Measurements from ENCODE around the gene RBP2. TPM values are rescaled to one million over a fixed set of nuclear protein-coding genes. Genes with fewer than 3 reads are reported as not detected.
"Not testable (repeated sequence)": the region's sequence is repeated elsewhere in the genome, so short reads cannot be mapped to it uniquely, and the experiment has no call there.

The RBP2 gene
- total RNA-seq, 1 donor from 2014 or later, result not detected

GRCh38 chr3:139421040-139421439, 55.3 kb downstream of the RBP2 start:
- DNase-seq (ENCODE audit: low spot score, unreplicated experiment), result no peak
- Mint-ChIP-seq H3K4me3 (ENCODE audit: low read depth) (no peak overlapping the region), H3K9me3 (ENCODE audit: low read depth) (peaks cover 11% of the 10 kb centered on the region), H3K36me3 (ENCODE audit: insufficient read depth) (peaks cover 10% of the 10 kb centered on the region), H3K4me1 (ENCODE audit: low read depth) (no peaks in the 10 kb centered on the region), H3K27ac (no peak overlapping the region), H3K27me3 (no peaks in the 10 kb centered on the region)
- TF ChIP-seq, protein P1, sequence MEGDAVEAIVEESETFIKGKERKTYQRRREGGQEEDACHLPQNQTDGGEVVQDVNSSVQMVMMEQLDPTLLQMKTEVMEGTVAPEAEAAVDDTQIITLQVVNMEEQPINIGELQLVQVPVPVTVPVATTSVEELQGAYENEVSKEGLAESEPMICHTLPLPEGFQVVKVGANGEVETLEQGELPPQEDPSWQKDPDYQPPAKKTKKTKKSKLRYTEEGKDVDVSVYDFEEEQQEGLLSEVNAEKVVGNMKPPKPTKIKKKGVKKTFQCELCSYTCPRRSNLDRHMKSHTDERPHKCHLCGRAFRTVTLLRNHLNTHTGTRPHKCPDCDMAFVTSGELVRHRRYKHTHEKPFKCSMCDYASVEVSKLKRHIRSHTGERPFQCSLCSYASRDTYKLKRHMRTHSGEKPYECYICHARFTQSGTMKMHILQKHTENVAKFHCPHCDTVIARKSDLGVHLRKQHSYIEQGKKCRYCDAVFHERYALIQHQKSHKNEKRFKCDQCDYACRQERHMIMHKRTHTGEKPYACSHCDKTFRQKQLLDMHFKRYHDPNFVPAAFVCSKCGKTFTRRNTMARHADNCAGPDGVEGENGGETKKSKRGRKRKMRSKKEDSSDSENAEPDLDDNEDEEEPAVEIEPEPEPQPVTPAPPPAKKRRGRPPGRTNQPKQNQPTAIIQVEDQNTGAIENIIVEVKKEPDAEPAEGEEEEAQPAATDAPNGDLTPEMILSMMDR (IDR thresholded peaks at IDR 0.05; ENCODE audit: unreplicated experiment), result no peak

GRCh38 chr3:139418144-139418543, 58.2 kb downstream of the RBP2 start:
- no peak overlapping the region for H3K4me3 Mint-ChIP-seq (ENCODE audit: low read depth)
- TF ChIP-seq, protein P1 (IDR thresholded peaks at IDR 0.05; ENCODE audit: unreplicated experiment), result no peak
- peaks cover 24% of the 10 kb centered on the region for H3K36me3 Mint-ChIP-seq (ENCODE audit: insufficient read depth)
- DNase-seq (ENCODE audit: low spot score, unreplicated experiment), result no peak
- peaks cover 33% of the 10 kb centered on the region for H3K9me3 Mint-ChIP-seq (ENCODE audit: low read depth)
- H3K27me3 Mint-ChIP-seq, result no peaks in the 10 kb centered on the region
- H3K4me1 Mint-ChIP-seq (ENCODE audit: low read depth), result no peaks in the 10 kb centered on the region
- H3K27ac Mint-ChIP-seq, result no peak overlapping the region

DNA sequence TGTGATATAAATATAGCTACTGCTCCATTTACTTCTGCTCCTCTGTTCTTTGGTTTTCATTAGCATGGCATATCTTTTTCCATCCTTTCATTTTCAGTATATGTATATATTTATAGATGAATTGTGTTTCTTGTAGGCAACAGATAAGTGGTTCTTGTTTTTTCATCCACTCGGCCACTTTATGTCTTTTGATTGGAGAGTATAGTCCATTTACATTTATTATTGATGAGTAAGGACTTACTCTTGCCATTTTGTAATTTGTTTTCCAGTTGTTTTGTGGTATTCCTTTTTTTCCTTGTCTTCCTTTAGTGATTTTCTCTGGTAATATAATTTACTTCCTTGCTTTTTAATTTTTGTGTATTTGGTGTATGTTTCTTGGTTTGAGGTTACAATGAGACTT, 60.0 kb downstream of the RBP2 start:
- Mint-ChIP-seq H3K9me3 (ENCODE audit: low read depth) (peaks cover 47% of the 10 kb centered on the region), H3K36me3 (ENCODE audit: insufficient read depth) (peaks cover 26% of the 10 kb centered on the region)

DNA sequence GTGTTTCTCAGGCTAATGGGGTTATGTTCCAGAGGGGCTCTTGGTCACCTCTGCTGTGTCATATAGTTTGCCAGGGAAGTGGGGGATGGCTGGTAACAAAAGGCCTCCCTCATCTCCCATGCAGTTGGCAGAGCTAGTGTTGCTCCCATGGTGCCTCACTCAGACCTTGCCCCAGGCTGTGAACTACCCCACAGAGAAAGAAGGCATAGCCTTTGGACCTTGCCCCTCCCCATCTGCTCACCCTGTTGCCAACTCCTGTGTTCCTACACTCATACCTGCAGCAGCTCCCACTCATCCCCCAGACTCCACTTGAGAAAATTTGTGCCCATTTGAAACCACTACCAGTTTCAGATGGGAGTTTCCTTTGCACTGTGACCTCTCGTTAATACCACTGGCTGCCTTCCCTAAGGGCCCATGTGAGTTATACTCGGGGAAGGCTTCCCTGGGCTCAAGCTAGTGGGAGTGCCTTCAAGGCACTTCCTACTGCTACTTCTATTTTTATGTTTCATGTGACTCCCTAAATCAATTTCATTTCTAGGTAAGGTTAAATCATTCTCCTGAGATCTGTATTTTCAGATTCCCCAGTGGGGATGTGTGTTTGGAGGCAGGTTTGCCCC, 61.6 kb downstream of the RBP2 start:
- H3K4me3 Mint-ChIP-seq (ENCODE audit: low read depth), result no peak overlapping the region
- H3K27ac Mint-ChIP-seq, result peak overlapping the region; percentile 76
- H3K4me1 Mint-ChIP-seq (ENCODE audit: low read depth), result no peaks in the 10 kb centered on the region
- TF ChIP-seq, protein P1 (IDR thresholded peaks at IDR 0.05; ENCODE audit: unreplicated experiment), result no peak
- peaks cover 58% of the 10 kb centered on the region for H3K9me3 Mint-ChIP-seq (ENCODE audit: low read depth)
- peaks cover 29% of the 10 kb centered on the region for H3K36me3 Mint-ChIP-seq (ENCODE audit: insufficient read depth)
- no peak for DNase-seq (ENCODE audit: low spot score, unreplicated experiment)
- H3K27me3 Mint-ChIP-seq, result no peaks in the 10 kb centered on the region

More for the DNA sequence above, 60.0 kb downstream of the RBP2 start:
- H3K4me3 Mint-ChIP-seq (ENCODE audit: low read depth), result no peak overlapping the region
- TF ChIP-seq, protein P1 (IDR thresholded peaks at IDR 0.05; ENCODE audit: unreplicated experiment), result no peak
- no peak overlapping the region for H3K27ac Mint-ChIP-seq
- H3K4me1 Mint-ChIP-seq (ENCODE audit: low read depth), result no peaks in the 10 kb centered on the region
- H3K27me3 Mint-ChIP-seq, result no peaks in the 10 kb centered on the region
- DNase-seq (ENCODE audit: low spot score, unreplicated experiment), result no peak

- peaks cover 74% of the 10 kb centered on the region for H3K9me3 Mint-ChIP-seq (ENCODE audit: low read depth)
- H3K4me3 Mint-ChIP-seq (ENCODE audit: low read depth); H3K27me3 Mint-ChIP-seq; H3K27ac Mint-ChIP-seq; H3K4me1 Mint-ChIP-seq (ENCODE audit: low read depth); DNase-seq (ENCODE audit: low spot score, unreplicated experiment): not testable (repeated sequence)
- peaks cover 31% of the 10 kb centered on the region for H3K36me3 Mint-ChIP-seq (ENCODE audit: insufficient read depth)
Measured at GRCh38 chr3:139412891-139413290, 63.4 kb downstream of the RBP2 start.

Other genes with a start within 250 kb of the RBP2 start
- 35.7 and 39.5 TPM in 2 replicates for gene MRPS22, start 132.5 kb downstream of the RBP2 start, total RNA-seq
- 113 and 125 TPM in 2 replicates for gene COPB2, start 86.9 kb downstream of the RBP2 start, total RNA-seq
- gene RBP1, start 63.2 kb upstream of the RBP2 start, total RNA-seq, result 617 and 649 TPM in 2 replicates
- 3.5 and 4.5 TPM in 2 replicates for gene NMNAT3, start 201.5 kb upstream of the RBP2 start, total RNA-seq

Data from progenitor cell of endocrine pancreas (in vitro differentiated cells).